PC-3 (cell line): Measurements from ENCODE around the gene EGFL7.

Experiments used
- EZH2 ChIP-seq: fragments of 300-600 bp; sonication (generic); IDR thresholded peaks from one replicate; pipeline ENCODE4 v1.6.1; 2017; ENCODE audit warnings: antibody characterized with exemption, mild to moderate bottlenecking, low read length; ENCODE audit not compliant: unreplicated experiment
- EZH2phosphoT487 ChIP-seq: fragments of 300-600 bp; sonication (generic); IDR thresholded peaks from 2 replicates; pipeline ENCODE4 v1.6.1; 2018; ENCODE audit warnings: mild to moderate bottlenecking, antibody characterized with exemption, low read length, borderline replicate concordance
- TF ChIP-seq, protein P1 (sequence below): fragments of 300-600 bp; sonication (generic); conservative IDR thresholded peaks from 2 replicates; pipeline ENCODE4 v1.5.1; 2017; ENCODE audit warnings: antibody characterized with exemption, low read depth, mild to moderate bottlenecking, low read length

DNA sequence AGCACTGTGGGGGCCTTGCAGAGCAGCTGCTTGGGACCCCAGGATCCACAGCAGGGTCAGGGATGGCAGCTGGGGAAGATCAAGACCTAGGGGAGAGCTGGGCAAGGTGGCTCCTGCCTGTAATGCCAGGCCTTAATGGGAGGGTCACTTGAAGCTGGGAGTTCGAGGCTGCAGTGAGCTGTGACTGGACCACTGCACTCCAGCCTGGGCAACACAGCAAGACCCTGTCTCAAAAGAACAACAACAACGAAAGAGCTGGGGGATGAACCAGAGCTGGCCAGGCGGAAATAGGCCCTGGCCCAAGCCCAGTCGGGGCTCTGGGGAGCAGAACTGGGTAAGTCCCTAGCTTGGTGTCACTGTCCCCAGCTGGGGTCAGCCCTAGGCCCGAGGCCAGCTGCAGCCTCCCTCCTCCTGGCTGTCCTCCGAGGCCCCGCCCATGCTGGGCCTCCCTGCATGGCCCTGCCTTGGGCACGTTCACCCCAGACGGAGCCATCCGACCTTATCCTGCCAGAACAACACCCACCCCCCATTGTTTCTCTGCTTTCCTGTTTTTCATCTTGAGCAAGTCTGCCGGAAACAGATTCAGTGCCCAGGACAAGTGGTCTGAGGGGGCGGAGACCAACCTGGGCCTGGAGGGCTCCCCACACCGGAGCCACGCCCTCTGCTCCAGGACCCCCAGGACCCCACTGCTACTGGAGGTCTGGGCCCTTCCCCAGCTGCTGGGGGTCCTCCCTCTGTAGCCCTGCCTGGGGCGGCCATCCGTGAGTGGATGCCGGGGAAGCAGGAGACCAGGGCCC, 51.6 kb downstream of the EGFL7 start:
- TF ChIP-seq, protein P1, sequence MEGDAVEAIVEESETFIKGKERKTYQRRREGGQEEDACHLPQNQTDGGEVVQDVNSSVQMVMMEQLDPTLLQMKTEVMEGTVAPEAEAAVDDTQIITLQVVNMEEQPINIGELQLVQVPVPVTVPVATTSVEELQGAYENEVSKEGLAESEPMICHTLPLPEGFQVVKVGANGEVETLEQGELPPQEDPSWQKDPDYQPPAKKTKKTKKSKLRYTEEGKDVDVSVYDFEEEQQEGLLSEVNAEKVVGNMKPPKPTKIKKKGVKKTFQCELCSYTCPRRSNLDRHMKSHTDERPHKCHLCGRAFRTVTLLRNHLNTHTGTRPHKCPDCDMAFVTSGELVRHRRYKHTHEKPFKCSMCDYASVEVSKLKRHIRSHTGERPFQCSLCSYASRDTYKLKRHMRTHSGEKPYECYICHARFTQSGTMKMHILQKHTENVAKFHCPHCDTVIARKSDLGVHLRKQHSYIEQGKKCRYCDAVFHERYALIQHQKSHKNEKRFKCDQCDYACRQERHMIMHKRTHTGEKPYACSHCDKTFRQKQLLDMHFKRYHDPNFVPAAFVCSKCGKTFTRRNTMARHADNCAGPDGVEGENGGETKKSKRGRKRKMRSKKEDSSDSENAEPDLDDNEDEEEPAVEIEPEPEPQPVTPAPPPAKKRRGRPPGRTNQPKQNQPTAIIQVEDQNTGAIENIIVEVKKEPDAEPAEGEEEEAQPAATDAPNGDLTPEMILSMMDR, result no peak
- no peak for TF ChIP-seq EZH2
- TF ChIP-seq EZH2phosphoT487, result no peak
